Measurements from ENCODE around the gene AIMP2. TPM values are rescaled to one million over a fixed set of nuclear protein-coding genes. Genes with fewer than 3 reads are reported as not detected.
"Not testable (repeated sequence)": the region's sequence is repeated elsewhere in the genome, so short reads cannot be mapped to it uniquely, and the experiment has no call there.

Gene AIMP2
- 34.9 and 38.7 TPM in 2 replicates for total RNA-seq

- peak; percentile 99 for DNase-seq (ENCODE audit: low read depth in 2 of 2)
Measured at GRCh38 chr7:6008668-6009611, at the start of gene AIMP2, which contains the start of gene PMS2. TSS of gene AIMP2 (plus strand) at chr7:6009272. CDS start at chr7:6009364, 92 bp downstream. TSS of gene PMS2 (minus strand) at chr7:6009049. CDS start at chr7:6009019, 30 bp downstream.

- not testable (repeated sequence) for DNase-seq (ENCODE audit: low read depth in 2 of 2)
Measured at GRCh38 chr7:5963205-5963604, 45.9 kb upstream of the AIMP2 start.

- not testable (repeated sequence) for DNase-seq (ENCODE audit: low read depth in 2 of 2)
Measured at GRCh38 chr7:5963810-5964209, 45.3 kb upstream of the AIMP2 start.

GRCh38 chr7:5970347-5970911, 38.6 kb upstream of the AIMP2 start, which contains the start of gene RSPH10B:
TSS of gene RSPH10B (minus strand) at chr7:5970689. CDS start at chr7:5967116, 3,573 bp downstream.
- peak in 1 of 2 donors; percentile 4 for DNase-seq (ENCODE audit: low read depth in 2 of 2)

GRCh38 chr7:5973580-5973979, 35.5 kb upstream of the AIMP2 start:
- DNase-seq (ENCODE audit: low read depth in 2 of 2), result not testable (repeated sequence)

- DNase-seq (ENCODE audit: low read depth in 2 of 2), result not testable (repeated sequence)
Measured at GRCh38 chr7:5979680-5980314, 29.3 kb upstream of the AIMP2 start.

GRCh38 chr7:5987061-5987460, 22.0 kb upstream of the AIMP2 start:
- not testable (repeated sequence) for DNase-seq (ENCODE audit: low read depth in 2 of 2)

GRCh38 chr7:5997210-5997808, 11.8 kb upstream of the AIMP2 start:
- DNase-seq (ENCODE audit: low read depth in 2 of 2), result peak; percentile 64 to 84

GRCh38 chr7:6007386-6007785, 1.7 kb upstream of the AIMP2 start:
- no peak for DNase-seq (ENCODE audit: low read depth in 2 of 2)

- DNase-seq (ENCODE audit: low read depth in 2 of 2), result not testable (repeated sequence)
Measured at GRCh38 chr7:6007835-6008590, 1.1 kb upstream of the AIMP2 start.

GRCh38 chr7:6010370-6010769, 1.3 kb downstream of the AIMP2 start:
- not testable (repeated sequence) for DNase-seq (ENCODE audit: low read depth in 2 of 2)

- DNase-seq (ENCODE audit: low read depth in 2 of 2), result no peak
Measured at GRCh38 chr7:6011541-6011940, 2.5 kb downstream of the AIMP2 start.

- no peak for DNase-seq (ENCODE audit: low read depth in 2 of 2)
Measured at GRCh38 chr7:6012355-6013104, 3.5 kb downstream of the AIMP2 start.

GRCh38 chr7:6015917-6016652, 7.0 kb downstream of the AIMP2 start:
- DNase-seq (ENCODE audit: low read depth in 2 of 2), result no peak

- no peak for DNase-seq (ENCODE audit: low read depth in 2 of 2)
Measured at GRCh38 chr7:6016653-6016966, 7.5 kb downstream of the AIMP2 start.

GRCh38 chr7:6020371-6021286, 11.6 kb downstream of the AIMP2 start:
- no peak for DNase-seq (ENCODE audit: low read depth in 2 of 2)

- DNase-seq (ENCODE audit: low read depth in 2 of 2), result no peak
Measured at GRCh38 chr7:6022707-6023106, 13.6 kb downstream of the AIMP2 start.

- DNase-seq (ENCODE audit: low read depth in 2 of 2), result no peak
Measured at GRCh38 chr7:6023974-6024435, 14.9 kb downstream of the AIMP2 start.

Measured in lung microvascular endothelial cell (primary cell).